GM12878 (cell line): Measurements from ENCODE around the gene SKA1. TPM values are rescaled to one million over a fixed set of nuclear protein-coding genes. Genes with fewer than 3 reads are reported as not detected.

Experiments
- ATAC-seq: fragments of 200-7000 bp; cut with Tn5 transposase; 3 replicates; pipeline ENCODE4 v1.9.1; 2020; ENCODE audit warnings: mild to moderate bottlenecking, moderate library complexity
- BruUV-seq: library from RNA; stranded (reverse); fragments of 400-500 nt; replicated peaks from 2 replicates; lab custom pipeline; 2021; lab: Mats Ljungman, UMichigan
- CTCF ChIA-PET: fragments of 300-600 bp; sonication (Branson Sonifier 250); formaldehyde crosslinking; extraction: SDS; loops from one replicate; lab custom pipeline; 2021; ENCODE audit warnings: inconsistent platforms; lab: Yijun Ruan, JAX
- POLR2A ChIA-PET: fragments of 350-600 bp; formaldehyde crosslinking; extraction: SDS; loops from one replicate; lab custom pipeline; 2021; ENCODE audit warnings: inconsistent platforms; lab: Charles Lee
- RAD21 ChIA-PET: fragments of 300-600 bp; sonication (Branson Sonifier 250); formaldehyde crosslinking; loops from one replicate; lab custom pipeline; 2023; ENCODE audit warnings: antibody characterized with exemption; ENCODE audit not compliant: unreplicated experiment; lab: Charles Lee
- SMC1A ChIA-PET: fragments of 300-600 bp; sonication (Branson Sonifier 250); formaldehyde crosslinking; loops from one replicate; lab custom pipeline; 2023; ENCODE audit not compliant: unreplicated experiment, uncharacterized antibody; lab: Charles Lee
- DNase-seq: peaks from one replicate; pipeline ENCODE4 v3.0.0-alpha.2; 2011; ENCODE audit warnings: low read depth, low spot score
- FAIRE-seq: peaks from 3 replicates; lab custom pipeline; 2011; peaks lifted over from hg19 to GRCh38; lab: Jason Lieb, UNC
- H2AFZ ChIP-seq: 2 replicates; pipeline ENCODE4 v1.6.0; 2011; ENCODE audit warnings: low read depth, low read length, control low read depth; ENCODE audit not compliant: control insufficient read depth
- H3K27ac ChIP-seq: 2 replicates; pipeline ENCODE4 v1.5.1; 2011; ENCODE audit warnings: control low read depth; ENCODE audit not compliant: control insufficient read depth, insufficient read depth
- H3K27me3 ChIP-seq, 2 experiments: replicated peaks in 1 of 2; 2 replicates each; pipeline versions ENCODE4 v1.6.0 to v1.6.1; 2011; ENCODE audit warnings: low read length in 1 of 2; ENCODE audit not compliant: control insufficient read depth in 2 of 2, insufficient read depth in 2 of 2
- H3K36me3 ChIP-seq, 2 experiments: 2 replicates each; pipeline ENCODE4 v1.5.1; 2011; ENCODE audit warnings: low read length in 1 of 2; ENCODE audit not compliant: control insufficient read depth in 2 of 2, insufficient read depth in 2 of 2
- H3K4me1 ChIP-seq: 2 replicates; pipeline ENCODE4 v1.6.1; 2011; ENCODE audit warnings: mild to moderate bottlenecking, low read length, moderate library complexity, mixed read lengths; ENCODE audit not compliant: control insufficient read depth, insufficient read depth
- H3K4me2 ChIP-seq: 2 replicates; pipeline ENCODE4 v1.6.0; 2011; ENCODE audit warnings: control low read depth; ENCODE audit not compliant: control insufficient read depth, insufficient read depth
- H3K4me3 ChIP-seq: fragments of 200-600 bp; sonication (generic); 2 replicates; pipeline ENCODE4 v1.5.1; 2016
- H3K79me2 ChIP-seq: 2 replicates; pipeline ENCODE4 v1.6.0; 2011; ENCODE audit warnings: low read length; ENCODE audit not compliant: control insufficient read depth, insufficient read depth
- H3K9ac ChIP-seq: 2 replicates; pipeline ENCODE4 v1.8.0; 2011; ENCODE audit warnings: low read length, control low read depth, mixed read lengths; ENCODE audit not compliant: control insufficient read depth, insufficient read depth
- H3K9me3 ChIP-seq: replicated peaks from 3 replicates; pipeline ENCODE4 v1.5.1; 2011; ENCODE audit warnings: mild to moderate bottlenecking, low read length; ENCODE audit not compliant: control insufficient read depth, insufficient read depth
- H4K20me1 ChIP-seq: 2 replicates; pipeline ENCODE4 v1.6.0; 2011; ENCODE audit not compliant: control insufficient read depth, insufficient read depth
- BMI1 ChIP-seq: fragments of 450-650 bp; IDR thresholded peaks from 2 replicates; pipeline ENCODE4 v1.6.1; 2016; ENCODE audit warnings: mild to moderate bottlenecking, moderate library complexity, borderline replicate concordance
- ELK1 ChIP-seq: IDR thresholded peaks from 2 replicates; pipeline ENCODE4 v1.6.1; 2012; ENCODE audit warnings: low read depth, low read length, improper control_type of control experiment
- GABPA ChIP-seq: IDR thresholded peaks from 2 replicates; pipeline ENCODE4 v1.6.1; 2014; ENCODE audit warnings: antibody characterized with exemption, low read depth, mild to moderate bottlenecking, inconsistent platforms
- IKZF2 ChIP-seq, 2 experiments: fragments of 450-650 bp; IDR thresholded peaks; 2 replicates each; pipeline ENCODE4 v1.6.1; 2017; ENCODE audit warnings: mild to moderate bottlenecking in 2 of 2, moderate library complexity in 2 of 2
- MEF2A ChIP-seq: IDR thresholded peaks from 2 replicates; pipeline ENCODE4 v1.6.1; 2011; ENCODE audit warnings: low read depth, mild to moderate bottlenecking, low read length, moderate library complexity; ENCODE audit not compliant: insufficient read depth
- NFYA ChIP-seq: IDR thresholded peaks from 2 replicates; pipeline ENCODE4 v1.6.1; 2011; ENCODE audit warnings: low read depth, mild to moderate bottlenecking, low read length, improper control_type of control experiment, borderline replicate concordance
- PML ChIP-seq: IDR thresholded peaks from 2 replicates; pipeline ENCODE4 v1.6.1; 2012; ENCODE audit warnings: low read length, inconsistent platforms
- RELA ChIP-seq: fragments of 450-650 bp; IDR thresholded peaks from 2 replicates; pipeline ENCODE4 v1.8.0; 2014; ENCODE audit warnings: borderline replicate concordance; ENCODE audit not compliant: partially characterized antibody
- SIN3A ChIP-seq: IDR thresholded peaks from 2 replicates; pipeline ENCODE4 v1.6.1; 2012; ENCODE audit warnings: low read depth, low read length, improper control_type of control experiment
- ZNF217 ChIP-seq: fragments of 450-650 bp; IDR thresholded peaks from 2 replicates; pipeline ENCODE4 v1.6.1; 2017; ENCODE audit warnings: antibody characterized with exemption, mild to moderate bottlenecking
- WGBS: methylation state at CpG from one replicate; pipeline ENCODE4 v1.1.6; 2016; ENCODE audit warnings: low lambda C conversion rate; ENCODE audit not compliant: insufficient replicate concordance, insufficient coverage; ENCODE audit errors: missing lambda C conversion rate; 5-methylcytosine and 5-hydroxymethylcytosine counted together
- in situ Hi-C: fragments of 300-500 bp; cut with MboI; formaldehyde crosslinking; loops from 9 replicates; pipeline ENCODE4 v1.14.3; 2018; ENCODE audit warnings: mixed read lengths
- intact Hi-C: fragments of 100-400 bp; cut with micrococcal nuclease; formaldehyde crosslinking; loops from one replicate; pipeline ENCODE4 v1.14.2; 2022; ENCODE audit not compliant: unreplicated experiment
- polyA plus RNA-seq, 11 experiments: library from polyadenylated mRNA; depleted of rRNA in 4 of 11; unstranded in 6 of 11; stranded (reverse) in 5 of 11; fragments of >200 nt; fragmentation: Nextera tagmentation in 4 of 11; fragmentation: Illumina TruSeq in 1 of 11; extraction: Ambion mirVana in 4 of 11; extraction: Trizol in 1 of 11; gene quantifications; 1 replicate in 1 of 11; 2 replicates in 10 of 11; pipeline versions ENCODE4 v1.2.1 to v1.2.3, GENCODE V29; 2011 to 2016; ENCODE audit warnings: inconsistent platforms in 2 of 11, missing spikeins in 2 of 11, low read depth in 1 of 11
- total RNA-seq, 4 experiments: library from RNA; depleted of rRNA in 3 of 4; stranded (reverse); fragments of >200 nt in 3 of 4; fragmentation: Illumina TruSeq in 1 of 4; extraction: Trizol in 1 of 4; gene quantifications; 2 replicates each; pipeline versions ENCODE4 v1.2.1 to v1.2.3, GENCODE V29; 2013 to 2021

SKA1 gene
- total and polyA plus RNA-seq, 10 of the 15 experiments (the other 5 are each of a cell fraction or from before 2014, with no cell fraction given), result 16.4 to 36.7 (median 31.1) TPM

GRCh38 chr18:50338715-50339114, 36.1 kb upstream of the SKA1 start:
- RAD21 ChIA-PET, result interaction anchor here (1.2 to 4.5 kb wide), 4 partner anchors 18 to 50 kb away, joined by 3 to 23 read pairs (median 12); no protein-coding TSS in a partner anchor
- POLR2A ChIA-PET, result interaction anchor here (1.1 to 1.3 kb wide), 3 partner anchors 15 to 57 kb away, joined by 3 to 9 read pairs (median 3); partner anchors contain the start of gene MBD1
- SMC1A ChIA-PET, result interaction anchor here (0.8 to 5.0 kb wide), 9 partner anchors 11 to 49 kb away, joined by 3 to 66 read pairs (median 5); no protein-coding TSS in a partner anchor
- FAIRE-seq (no peak), ATAC-seq (no peak), DNase-seq (no peak)
- H3K79me2 ChIP-seq, result no peaks in the 10 kb centered on the region
- H2AFZ ChIP-seq, result no peak overlapping the region
- in situ Hi-C loops, result no loop called here
- H3K36me3 ChIP-seq, result no peaks in the 10 kb centered on the region
- H3K4me2 ChIP-seq, result no peak overlapping the region
- intact Hi-C loops, result no loop called here
- no peak overlapping the region for H3K4me3 ChIP-seq
- H3K27ac ChIP-seq, result no peak overlapping the region
- CTCF ChIA-PET, result interaction anchor here (1.0 to 2.6 kb wide), 6 partner anchors 12 to 70 kb away, joined by 3 to 16 read pairs (median 4); no protein-coding TSS in a partner anchor
- H4K20me1 ChIP-seq, result no peaks in the 10 kb centered on the region
- TF ChIP-seq IKZF2 (IDR thresholded peaks at IDR 0.05) (no peak), MEF2A (no peak), PML (no peak), GABPA (no peak), RELA (no peak), SIN3A (no peak), BMI1 (no peak), ELK1 (no peak), NFYA (no peak), ZNF217 (no peak)
- no TSS peak for BruUV-seq
- no peaks in the 10 kb centered on the region for H3K27me3 ChIP-seq
- H3K9me3 ChIP-seq, result peaks cover 2% of the 10 kb centered on the region; the same call in 2 of the 3 replicates
- 90% methylated on average over 2 of the region's 2 CpGs for WGBS
- no peak overlapping the region for H3K9ac ChIP-seq
- H3K4me1 ChIP-seq, result peaks cover 35% of the 10 kb centered on the region
